Measurements from ENCODE around the gene VAV2.

DNA sequence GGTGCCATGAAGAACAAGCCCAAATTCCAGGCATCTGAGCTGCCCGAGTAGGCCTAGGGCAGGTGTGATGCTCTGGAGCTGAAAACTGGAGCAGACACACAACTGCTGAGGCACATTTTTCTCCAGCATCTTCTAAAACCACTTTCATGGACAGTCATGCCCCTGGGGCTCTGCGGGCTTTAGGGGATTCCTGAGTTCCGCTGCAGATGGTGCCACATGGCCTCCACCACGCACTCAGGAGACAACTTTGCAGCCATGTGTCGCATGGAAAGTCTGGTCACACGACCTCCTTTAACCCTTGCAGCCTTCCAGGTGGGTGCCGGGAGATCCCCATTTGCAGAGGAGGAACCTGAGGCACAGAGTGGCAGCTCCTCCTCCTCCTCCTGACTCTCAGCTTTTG lies 141.2 kb downstream of the VAV2 start:
- TF ChIP-seq, protein P1, sequence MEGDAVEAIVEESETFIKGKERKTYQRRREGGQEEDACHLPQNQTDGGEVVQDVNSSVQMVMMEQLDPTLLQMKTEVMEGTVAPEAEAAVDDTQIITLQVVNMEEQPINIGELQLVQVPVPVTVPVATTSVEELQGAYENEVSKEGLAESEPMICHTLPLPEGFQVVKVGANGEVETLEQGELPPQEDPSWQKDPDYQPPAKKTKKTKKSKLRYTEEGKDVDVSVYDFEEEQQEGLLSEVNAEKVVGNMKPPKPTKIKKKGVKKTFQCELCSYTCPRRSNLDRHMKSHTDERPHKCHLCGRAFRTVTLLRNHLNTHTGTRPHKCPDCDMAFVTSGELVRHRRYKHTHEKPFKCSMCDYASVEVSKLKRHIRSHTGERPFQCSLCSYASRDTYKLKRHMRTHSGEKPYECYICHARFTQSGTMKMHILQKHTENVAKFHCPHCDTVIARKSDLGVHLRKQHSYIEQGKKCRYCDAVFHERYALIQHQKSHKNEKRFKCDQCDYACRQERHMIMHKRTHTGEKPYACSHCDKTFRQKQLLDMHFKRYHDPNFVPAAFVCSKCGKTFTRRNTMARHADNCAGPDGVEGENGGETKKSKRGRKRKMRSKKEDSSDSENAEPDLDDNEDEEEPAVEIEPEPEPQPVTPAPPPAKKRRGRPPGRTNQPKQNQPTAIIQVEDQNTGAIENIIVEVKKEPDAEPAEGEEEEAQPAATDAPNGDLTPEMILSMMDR (IDR thresholded peaks at IDR 0.05), result no peak
- no peak for TF ChIP-seq POLR2A (IDR thresholded peaks at IDR 0.05)
